Trophoblast cell (in vitro differentiated cells and primary cell): ENCODE data around the gene SLC35F3.

ENCODE experiments used
- DNase-seq, 2 donors: peaks; one replicate each; pipeline ENCODE4 v3.0.0-alpha.2; 2016
- H2AFZ ChIP-seq: 2 replicates; pipeline ENCODE4 v1.6.1; 2013; ENCODE audit warnings: low read length, moderate library complexity, mild to moderate bottlenecking; ENCODE audit not compliant: insufficient read depth, poor library complexity
- H2AK5ac ChIP-seq: 2 replicates; pipeline ENCODE4 v1.6.1; 2013; ENCODE audit warnings: mild to moderate bottlenecking, low read length
- H2BK120ac ChIP-seq: 2 replicates; pipeline ENCODE4 v1.6.1; 2013; ENCODE audit warnings: low read length, mild to moderate bottlenecking, moderate library complexity; ENCODE audit not compliant: insufficient read depth, poor library complexity
- H2BK12ac ChIP-seq: 2 replicates; pipeline ENCODE4 v1.6.1; 2013; ENCODE audit warnings: mild to moderate bottlenecking, low read length, moderate library complexity
- H2BK5ac ChIP-seq: 2 replicates; pipeline ENCODE4 v1.6.1; 2013; ENCODE audit warnings: low read length, low read depth, moderate library complexity, mild to moderate bottlenecking; ENCODE audit not compliant: poor library complexity
- H3K14ac ChIP-seq: 2 replicates; pipeline ENCODE4 v1.6.1; 2013; ENCODE audit warnings: mild to moderate bottlenecking, low read length
- H3K18ac ChIP-seq: 2 replicates; pipeline ENCODE4 v1.6.1; 2013; ENCODE audit warnings: mild to moderate bottlenecking, low read length
- H3K23ac ChIP-seq: 2 replicates; pipeline ENCODE4 v1.6.1; 2013; ENCODE audit warnings: low read length
- H3K27ac ChIP-seq: 2 replicates; pipeline ENCODE4 v1.5.1; 2013; ENCODE audit warnings: low read depth, mild to moderate bottlenecking, inconsistent platforms, low read length, moderate library complexity
- H3K27me3 ChIP-seq: 2 replicates; pipeline ENCODE4 v1.6.1; 2013; ENCODE audit warnings: inconsistent platforms, mild to moderate bottlenecking, low read length, moderate library complexity; ENCODE audit not compliant: insufficient read depth
- H3K36me3 ChIP-seq, 2 experiments: 1 replicate in 1 of 2; 2 replicates in 1 of 2; pipeline ENCODE4 v1.6.1; 2013; ENCODE audit warnings: low read length in 2 of 2, mild to moderate bottlenecking in 2 of 2, moderate library complexity in 1 of 2; ENCODE audit not compliant: insufficient read depth in 2 of 2, control insufficient read depth in 1 of 2
- H3K4ac ChIP-seq: 2 replicates; pipeline ENCODE4 v1.6.1; 2013; ENCODE audit warnings: low read depth, mild to moderate bottlenecking, low read length, moderate library complexity
- H3K4me1 ChIP-seq, 2 experiments: 1 replicate in 1 of 2; 2 replicates in 1 of 2; pipeline ENCODE4 v1.6.1; 2013; ENCODE audit warnings: low read length in 2 of 2, mild to moderate bottlenecking in 2 of 2, moderate library complexity in 1 of 2; ENCODE audit not compliant: insufficient read depth in 2 of 2, control insufficient read depth in 1 of 2
- H3K4me2 ChIP-seq: 2 replicates; pipeline ENCODE4 v1.6.1; 2013; ENCODE audit warnings: inconsistent platforms, mild to moderate bottlenecking, low read length, moderate library complexity
- H3K4me3 ChIP-seq: 2 replicates; pipeline ENCODE4 v1.5.1; 2013; ENCODE audit warnings: mild to moderate bottlenecking, low read depth, low read length, inconsistent platforms
- H3K79me1 ChIP-seq: one replicate; pipeline ENCODE4 v1.6.1; 2013; ENCODE audit warnings: low read length
- H3K79me2 ChIP-seq: 2 replicates; pipeline ENCODE4 v1.6.1; 2013; ENCODE audit warnings: low read length, mild to moderate bottlenecking; ENCODE audit not compliant: control insufficient read depth, insufficient read depth, poor library complexity
- H3K9ac ChIP-seq: 2 replicates; pipeline ENCODE4 v1.6.1; 2013; ENCODE audit warnings: mild to moderate bottlenecking, low read length
- H3K9me3 ChIP-seq: 2 replicates; pipeline ENCODE4 v1.6.1; 2013; ENCODE audit warnings: low read depth, mild to moderate bottlenecking, control low read depth, inconsistent platforms, low read length; ENCODE audit not compliant: insufficient read depth
- H4K12ac ChIP-seq: 2 replicates; pipeline ENCODE4 v1.6.1; 2013; ENCODE audit warnings: low read depth, mild to moderate bottlenecking, low read length, moderate library complexity
- H4K8ac ChIP-seq: 2 replicates; pipeline ENCODE4 v1.6.1; 2013; ENCODE audit warnings: low read depth, mild to moderate bottlenecking, low read length, moderate library complexity
- H4K91ac ChIP-seq: one replicate; pipeline ENCODE4 v1.6.1; 2013; ENCODE audit warnings: low read depth, mild to moderate bottlenecking, low read length, moderate library complexity
- WGBS: extraction: QIAGEN DNeasy Blood & Tissue Kit; methylation state at CpG from one replicate; pipeline ENCODE4 v1.1.7; 2013; ENCODE audit warnings: missing lambda C conversion rate; ENCODE audit not compliant: insufficient read length, insufficient coverage; ENCODE audit errors: extremely low coverage; 5-methylcytosine and 5-hydroxymethylcytosine counted together

Gene SLC35F3

GRCh38 chr1:233959971-233960370 is 55.5 kb downstream of the SLC35F3 start:
- DNase-seq: no peak
- Histone ChIP-seq H4K12ac (no peak overlapping the region), H3K27ac (no peak overlapping the region), H3K4ac (no peak overlapping the region), H2BK120ac (no peak overlapping the region), H2BK12ac (no peak overlapping the region), H3K4me1 (no peaks in the 10 kb centered on the region), H3K9ac (no peak overlapping the region), H4K91ac (no peak overlapping the region), H3K79me2 (no peaks in the 10 kb centered on the region), H2BK5ac (no peak overlapping the region), H3K27me3 (no peaks in the 10 kb centered on the region), H2AFZ (no peak overlapping the region), H3K9me3 (peaks cover 2% of the 10 kb centered on the region), H3K14ac (no peak overlapping the region), H4K8ac (no peak overlapping the region), H3K36me3 (no peaks in the 10 kb centered on the region), H3K18ac (no peak overlapping the region), H3K4me2 (no peak overlapping the region), H2AK5ac (no peak overlapping the region), H3K23ac (no peak overlapping the region), H3K79me1 (no peaks in the 10 kb centered on the region), H3K4me3 (no peak overlapping the region)
- WGBS: no CpG with 5 or more reads among the region's 6 CpGs

- Histone ChIP-seq H3K23ac (no peak overlapping the region), H2BK120ac (no peak overlapping the region), H3K18ac (no peak overlapping the region), H3K36me3 (no peaks in the 10 kb centered on the region), H3K79me2 (no peaks in the 10 kb centered on the region), H3K79me1 (no peaks in the 10 kb centered on the region), H3K4me1 (no peaks in the 10 kb centered on the region), H2BK5ac (no peak overlapping the region), H3K4me3 (no peak overlapping the region), H4K12ac (no peak overlapping the region), H3K9ac (no peak overlapping the region), H4K8ac (no peak overlapping the region), H3K9me3 (peaks cover 2% of the 10 kb centered on the region), H2AFZ (no peak overlapping the region), H3K4me2 (no peak overlapping the region), H3K27ac (no peak overlapping the region), H2AK5ac (no peak overlapping the region), H4K91ac (no peak overlapping the region), H3K14ac (no peak overlapping the region), H2BK12ac (no peak overlapping the region), H3K27me3 (no peaks in the 10 kb centered on the region), H3K4ac (no peak overlapping the region)
- no peak for DNase-seq
- no CpG with 5 or more reads among the region's 3 CpGs for WGBS
These were observed 55.9 kb downstream of the SLC35F3 start for GRCh38 chr1:233960386-233960785.

GRCh38 chr1:233962878-233963277 is 58.4 kb downstream of the SLC35F3 start:
- no peaks in the 10 kb centered on the region for H3K27me3 ChIP-seq
- no peak for DNase-seq
- no peak overlapping the region for H4K12ac ChIP-seq
- H2BK12ac ChIP-seq: no peak overlapping the region
- H3K27ac ChIP-seq: no peak overlapping the region
- no CpG with 5 or more reads among the region's 3 CpGs for WGBS
- H3K9me3 ChIP-seq: peaks cover 2% of the 10 kb centered on the region
- H3K79me1 ChIP-seq: no peaks in the 10 kb centered on the region
- no peak overlapping the region for H3K9ac ChIP-seq
- no peak overlapping the region for H3K4me3 ChIP-seq
- no peak overlapping the region for H3K4me2 ChIP-seq
- H2AFZ ChIP-seq: no peak overlapping the region
- no peak overlapping the region for H3K14ac ChIP-seq
- H2BK5ac ChIP-seq: no peak overlapping the region
- no peak overlapping the region for H2AK5ac ChIP-seq
- no peak overlapping the region for H4K8ac ChIP-seq
- no peak overlapping the region for H3K4ac ChIP-seq
- H3K4me1 ChIP-seq: no peaks in the 10 kb centered on the region
- H4K91ac ChIP-seq: no peak overlapping the region
- H3K36me3 ChIP-seq: no peaks in the 10 kb centered on the region
- no peak overlapping the region for H2BK120ac ChIP-seq
- no peaks in the 10 kb centered on the region for H3K79me2 ChIP-seq
- no peak overlapping the region for H3K23ac ChIP-seq
- H3K18ac ChIP-seq: no peak overlapping the region

GRCh38 chr1:233965856-233966255 is 61.4 kb downstream of the SLC35F3 start:
- Histone ChIP-seq H3K27me3 (no peaks in the 10 kb centered on the region), H3K4ac (no peak overlapping the region), H3K36me3 (no peaks in the 10 kb centered on the region), H3K9ac (no peak overlapping the region), H3K4me1 (no peaks in the 10 kb centered on the region), H3K79me1 (no peaks in the 10 kb centered on the region), H3K4me2 (no peak overlapping the region), H3K14ac (no peak overlapping the region), H4K12ac (no peak overlapping the region), H2AK5ac (no peak overlapping the region), H2AFZ (no peak overlapping the region), H2BK120ac (no peak overlapping the region), H3K27ac (no peak overlapping the region), H2BK5ac (no peak overlapping the region), H2BK12ac (no peak overlapping the region), H3K9me3 (peaks cover 2% of the 10 kb centered on the region), H3K79me2 (no peaks in the 10 kb centered on the region), H3K4me3 (no peak overlapping the region), H4K8ac (no peak overlapping the region), H4K91ac (no peak overlapping the region), H3K23ac (no peak overlapping the region), H3K18ac (no peak overlapping the region)
- DNase-seq: no peak
